HG02973 (cell line): ENCODE measurements around the gene HAGHL.

Source experiments
- ATAC-seq: cut with Tn5 transposase; IDR thresholded peaks from one replicate; pipeline ENCODE4 v1.9.1; 2021; ENCODE audit warnings: moderate library complexity; ENCODE audit not compliant: unreplicated experiment

HAGHL gene

GRCh38 chr16:720990-721764 lies 5.7 kb upstream of the HAGHL start, which contains the start of gene ANTKMT:
Gene ANTKMT (plus strand): TSS chr16:721146. CDS start chr16:721275, 129 bp downstream.
- peak; percentile 53 for ATAC-seq

- no peak for ATAC-seq
These were observed 5.0 kb upstream of the HAGHL start for GRCh38 chr16:721765-722540.

GRCh38 chr16:722835-723633 lies 3.9 kb upstream of the HAGHL start:
- no peak for ATAC-seq

- ATAC-seq, result no peak
These were observed 3.2 kb upstream of the HAGHL start for GRCh38 chr16:723695-724094.

- no peak for ATAC-seq
These were observed 2.5 kb upstream of the HAGHL start for GRCh38 chr16:724188-725040.

- ATAC-seq, result no peak
These were observed 1.9 kb upstream of the HAGHL start for GRCh38 chr16:725041-725376.

- ATAC-seq, result no peak
These were observed 1.3 kb upstream of the HAGHL start for GRCh38 chr16:725463-726187.

GRCh38 chr16:726188-726437 lies 793 bp upstream of the HAGHL start:
- ATAC-seq, result no peak

- no peak for ATAC-seq
These were observed 528 bp downstream of the HAGHL start for GRCh38 chr16:727291-727977.

- ATAC-seq, result no peak
These were observed 1.4 kb downstream of the HAGHL start for GRCh38 chr16:728131-728889.

GRCh38 chr16:728890-729744 lies 2.2 kb downstream of the HAGHL start:
- ATAC-seq, result no peak

- ATAC-seq, result no peak
These were observed 3.1 kb downstream of the HAGHL start for GRCh38 chr16:729768-730665.

- no peak for ATAC-seq
These were observed 4.0 kb downstream of the HAGHL start for GRCh38 chr16:730666-731509.

GRCh38 chr16:732332-732731 lies 5.4 kb downstream of the HAGHL start:
- no peak for ATAC-seq

- ATAC-seq, result no peak
These were observed 6.0 kb downstream of the HAGHL start for GRCh38 chr16:732936-733335.
